ENCODE results near the gene TAF4B.

The TAF4B gene

GRCh38 chr18:26405190-26405801, 179.1 kb downstream of the TAF4B start:
- Mint-ChIP-seq H3K9me3 (no peaks in the 10 kb centered on the region), H3K4me1 (ENCODE audit: low read depth) (no peaks in the 10 kb centered on the region), H3K27ac (no peak overlapping the region), H3K27me3 (ENCODE audit: low read depth) (no peaks in the 10 kb centered on the region), H3K4me3 (no peak overlapping the region), H3K36me3 (ENCODE audit: low read depth) (no peaks in the 10 kb centered on the region)
- no peak for DNase-seq (ENCODE audit: low spot score)

- Mint-ChIP-seq H3K4me3 (no peak overlapping the region), H3K9me3 (no peaks in the 10 kb centered on the region), H3K36me3 (ENCODE audit: low read depth) (no peaks in the 10 kb centered on the region), H3K27me3 (ENCODE audit: low read depth) (no peaks in the 10 kb centered on the region), H3K4me1 (ENCODE audit: low read depth) (no peaks in the 10 kb centered on the region), H3K27ac (no peak overlapping the region)
- DNase-seq (ENCODE audit: low spot score): no peak
These were observed 180.1 kb downstream of the TAF4B start for GRCh38 chr18:26406324-26406723.

- Mint-ChIP-seq H3K4me3 (no peak overlapping the region), H3K36me3 (ENCODE audit: low read depth) (no peaks in the 10 kb centered on the region), H3K27ac (no peak overlapping the region), H3K4me1 (ENCODE audit: low read depth) (no peaks in the 10 kb centered on the region), H3K9me3 (no peaks in the 10 kb centered on the region), H3K27me3 (ENCODE audit: low read depth) (no peaks in the 10 kb centered on the region)
- no peak for DNase-seq (ENCODE audit: low spot score)
These were observed 180.7 kb downstream of the TAF4B start for GRCh38 chr18:26406854-26407517.

GRCh38 chr18:26407736-26408601, 181.7 kb downstream of the TAF4B start:
- no peak for DNase-seq (ENCODE audit: low spot score)
- H3K4me1 Mint-ChIP-seq (ENCODE audit: low read depth): no peaks in the 10 kb centered on the region
- H3K36me3 Mint-ChIP-seq (ENCODE audit: low read depth): no peaks in the 10 kb centered on the region
- no peaks in the 10 kb centered on the region for H3K27me3 Mint-ChIP-seq (ENCODE audit: low read depth)
- no peaks in the 10 kb centered on the region for H3K9me3 Mint-ChIP-seq
- no peak overlapping the region for H3K27ac Mint-ChIP-seq
- H3K4me3 Mint-ChIP-seq: no peak overlapping the region

- H3K4me1 Mint-ChIP-seq (ENCODE audit: low read depth): no peaks in the 10 kb centered on the region
- DNase-seq (ENCODE audit: low spot score): no peak
- H3K27me3 Mint-ChIP-seq (ENCODE audit: low read depth): no peaks in the 10 kb centered on the region
- H3K27ac Mint-ChIP-seq: no peak overlapping the region
- H3K4me3 Mint-ChIP-seq: no peak overlapping the region
- no peaks in the 10 kb centered on the region for H3K36me3 Mint-ChIP-seq (ENCODE audit: low read depth)
- H3K9me3 Mint-ChIP-seq: no peaks in the 10 kb centered on the region
These were observed 182.8 kb downstream of the TAF4B start for GRCh38 chr18:26409091-26409490.

GRCh38 chr18:26414901-26415440, 188.7 kb downstream of the TAF4B start:
- DNase-seq (ENCODE audit: low spot score): no peak
- H3K36me3 Mint-ChIP-seq (ENCODE audit: low read depth): no peaks in the 10 kb centered on the region
- no peaks in the 10 kb centered on the region for H3K9me3 Mint-ChIP-seq
- H3K27me3 Mint-ChIP-seq (ENCODE audit: low read depth): no peaks in the 10 kb centered on the region
- H3K4me3 Mint-ChIP-seq: no peak overlapping the region
- no peak overlapping the region for H3K27ac Mint-ChIP-seq
- H3K4me1 Mint-ChIP-seq (ENCODE audit: low read depth): no peaks in the 10 kb centered on the region

GRCh38 chr18:26415631-26416030, 189.4 kb downstream of the TAF4B start:
- no peak overlapping the region for H3K27ac Mint-ChIP-seq
- no peak for DNase-seq (ENCODE audit: low spot score)
- no peaks in the 10 kb centered on the region for H3K4me1 Mint-ChIP-seq (ENCODE audit: low read depth)
- no peaks in the 10 kb centered on the region for H3K36me3 Mint-ChIP-seq (ENCODE audit: low read depth)
- no peak overlapping the region for H3K4me3 Mint-ChIP-seq
- H3K9me3 Mint-ChIP-seq: no peaks in the 10 kb centered on the region
- no peaks in the 10 kb centered on the region for H3K27me3 Mint-ChIP-seq (ENCODE audit: low read depth)

- DNase-seq (ENCODE audit: low spot score): no peak
- Mint-ChIP-seq H3K4me1 (ENCODE audit: low read depth) (no peaks in the 10 kb centered on the region), H3K27ac (no peak overlapping the region), H3K36me3 (ENCODE audit: low read depth) (no peaks in the 10 kb centered on the region), H3K4me3 (no peak overlapping the region), H3K27me3 (ENCODE audit: low read depth) (no peaks in the 10 kb centered on the region), H3K9me3 (no peaks in the 10 kb centered on the region)
These were observed 190.5 kb downstream of the TAF4B start for GRCh38 chr18:26416652-26417150.

GRCh38 chr18:26417190-26417589, 190.9 kb downstream of the TAF4B start:
- no peak overlapping the region for H3K27ac Mint-ChIP-seq
- no peaks in the 10 kb centered on the region for H3K9me3 Mint-ChIP-seq
- no peak for DNase-seq (ENCODE audit: low spot score)
- no peaks in the 10 kb centered on the region for H3K4me1 Mint-ChIP-seq (ENCODE audit: low read depth)
- H3K4me3 Mint-ChIP-seq: no peak overlapping the region
- no peaks in the 10 kb centered on the region for H3K27me3 Mint-ChIP-seq (ENCODE audit: low read depth)
- H3K36me3 Mint-ChIP-seq (ENCODE audit: low read depth): no peaks in the 10 kb centered on the region

- no peak overlapping the region for H3K4me3 Mint-ChIP-seq
These were observed 192.0 kb downstream of the TAF4B start for GRCh38 chr18:26418225-26418624.

GRCh38 chr18:26419746-26420145, 193.5 kb downstream of the TAF4B start:
- no peak overlapping the region for H3K4me3 Mint-ChIP-seq
- no peaks in the 10 kb centered on the region for H3K4me1 Mint-ChIP-seq (ENCODE audit: low read depth)
- H3K27ac Mint-ChIP-seq: no peak overlapping the region
- DNase-seq (ENCODE audit: low spot score): no peak
- H3K36me3 Mint-ChIP-seq (ENCODE audit: low read depth): no peaks in the 10 kb centered on the region
- no peaks in the 10 kb centered on the region for H3K9me3 Mint-ChIP-seq
- no peaks in the 10 kb centered on the region for H3K27me3 Mint-ChIP-seq (ENCODE audit: low read depth)

More at GRCh38 chr18:26418225-26418624, 192.0 kb downstream of the TAF4B start:
- Mint-ChIP-seq H3K27me3 (ENCODE audit: low read depth) (no peaks in the 10 kb centered on the region), H3K36me3 (ENCODE audit: low read depth) (no peaks in the 10 kb centered on the region), H3K4me1 (ENCODE audit: low read depth) (no peaks in the 10 kb centered on the region), H3K9me3 (no peaks in the 10 kb centered on the region), H3K27ac (no peak overlapping the region)
- no peak for DNase-seq (ENCODE audit: low spot score)

- Mint-ChIP-seq H3K4me3 (no peak overlapping the region), H3K9me3 (no peaks in the 10 kb centered on the region), H3K27me3 (ENCODE audit: low read depth) (no peaks in the 10 kb centered on the region), H3K27ac (no peak overlapping the region), H3K36me3 (ENCODE audit: low read depth) (no peaks in the 10 kb centered on the region), H3K4me1 (ENCODE audit: low read depth) (no peaks in the 10 kb centered on the region)
- DNase-seq (ENCODE audit: low spot score): no peak
These were observed 195.3 kb downstream of the TAF4B start for GRCh38 chr18:26421503-26421902.

- H3K36me3 Mint-ChIP-seq (ENCODE audit: low read depth): no peaks in the 10 kb centered on the region
- H3K4me3 Mint-ChIP-seq: no peak overlapping the region
- H3K9me3 Mint-ChIP-seq: no peaks in the 10 kb centered on the region
- H3K4me1 Mint-ChIP-seq (ENCODE audit: low read depth): no peaks in the 10 kb centered on the region
- no peak overlapping the region for H3K27ac Mint-ChIP-seq
- no peaks in the 10 kb centered on the region for H3K27me3 Mint-ChIP-seq (ENCODE audit: low read depth)
- no peak for DNase-seq (ENCODE audit: low spot score)
These were observed 195.7 kb downstream of the TAF4B start for GRCh38 chr18:26421931-26422330.
